K562 (cell line): Measurements from ENCODE around the gene CCDC181. TPM values are rescaled to one million over a fixed set of nuclear protein-coding genes. Genes with fewer than 3 reads are reported as not detected.

Source experiments
- ARID2 ChIP-seq: fragments of 450-650 bp; IDR thresholded peaks from 2 replicates; pipeline ENCODE4 v1.6.1; 2017; ENCODE audit warnings: antibody characterized with exemption, mild to moderate bottlenecking
- ARNT ChIP-seq, 2 experiments: fragments of 450-650 bp; IDR thresholded peaks; 2 replicates each; pipeline ENCODE4 v1.6.1; 2016; ENCODE audit warnings: mild to moderate bottlenecking in 1 of 2
- CREM ChIP-seq: IDR thresholded peaks from 2 replicates; pipeline ENCODE4 v1.6.1; 2014; ENCODE audit warnings: antibody characterized with exemption, low read depth
- CTCF ChIP-seq, 3 experiments: IDR thresholded peaks in 2 of 3; conservative IDR thresholded peaks in 1 of 3; 2 replicates each; pipeline ENCODE4 v1.5.1; 2011 to 2012; ENCODE audit warnings: low read length in 3 of 3, mild to moderate bottlenecking in 3 of 3, control low read depth in 2 of 3, improper control_type of control experiment in 1 of 3, inconsistent platforms in 1 of 3, low read depth in 1 of 3, mixed read lengths in 1 of 3, moderate library complexity in 1 of 3; ENCODE audit not compliant: insufficient read depth in 2 of 3
- DMBX1 ChIP-seq: fragments of 250-450 bp; sonication (Bioruptor Pico); IDR thresholded peaks from 2 replicates; pipeline ENCODE4 v1.8.0; 2022; ENCODE audit warnings: inconsistent platforms, mild to moderate bottlenecking, moderate library complexity, borderline replicate concordance
- DPF2 ChIP-seq: fragments of 450-650 bp; IDR thresholded peaks from 2 replicates; pipeline ENCODE4 v1.6.1; 2016
- GABPB1 ChIP-seq: sonication (generic); formaldehyde crosslinking; IDR thresholded peaks from 2 replicates; pipeline ENCODE4 v1.8.0; 2022; ENCODE audit warnings: mild to moderate bottlenecking, missing genetic modification reagents
- LCOR ChIP-seq: sonication (generic); formaldehyde crosslinking; IDR thresholded peaks from 2 replicates; pipeline ENCODE4 v1.8.0; 2022; ENCODE audit warnings: mild to moderate bottlenecking, missing genetic modification reagents
- PCBP2 ChIP-seq: fragments of 200-400 bp; formaldehyde crosslinking; IDR thresholded peaks from 2 replicates; pipeline ENCODE4 v1.6.1; 2018; ENCODE audit warnings: low read length, low read depth, mild to moderate bottlenecking, moderate library complexity; ENCODE audit not compliant: poor library complexity, severe bottlenecking
- POLR3G ChIP-seq: IDR thresholded peaks from 2 replicates; pipeline ENCODE4 v1.6.1; 2011; ENCODE audit not compliant: insufficient read length, insufficient replicate concordance; ENCODE audit errors: extremely low read depth
- REST ChIP-seq, 2 experiments: fragments of 450-650 bp; formaldehyde crosslinking in 1 of 2; IDR thresholded peaks; 2 replicates each; pipeline versions ENCODE4 v1.4.0 to v1.6.1; 2014 to 2020; ENCODE audit warnings: mild to moderate bottlenecking in 2 of 2, borderline replicate concordance in 1 of 2, low read depth in 1 of 2
- RUNX1 ChIP-seq: sonication (generic); IDR thresholded peaks from 2 replicates; pipeline ENCODE4 v1.6.1; 2016; ENCODE audit warnings: antibody characterized with exemption, low read depth
- TAF15 ChIP-seq: fragments of 200-400 bp; formaldehyde crosslinking; IDR thresholded peaks from 2 replicates; pipeline ENCODE4 v1.6.1; 2017; ENCODE audit warnings: mild to moderate bottlenecking, low read depth, low read length, moderate library complexity
- TCFL5 ChIP-seq: fragments of 250-450 bp; sonication (Bioruptor Pico); conservative IDR thresholded peaks from 2 replicates; pipeline ENCODE4 v1.6.1; 2021; ENCODE audit warnings: mild to moderate bottlenecking, moderate library complexity, matching md5 sums
- TGIF2 ChIP-seq: sonication (generic); formaldehyde crosslinking; IDR thresholded peaks from 2 replicates; pipeline ENCODE4 v1.8.1; 2022; ENCODE audit warnings: mild to moderate bottlenecking, missing genetic modification reagents, moderate library complexity
- TRIM24 ChIP-seq, 2 experiments: fragments of 450-650 bp; IDR thresholded peaks; 2 replicates each; pipeline ENCODE4 v1.6.1; 2016
- ZNF444 ChIP-seq: fragments of 250-450 bp; sonication (Bioruptor Pico); IDR thresholded peaks from 2 replicates; pipeline ENCODE4 v1.4.0; 2020; ENCODE audit warnings: mild to moderate bottlenecking, moderate library complexity
- polyA plus RNA-seq, 8 experiments: library from polyadenylated mRNA; depleted of rRNA in 4 of 8; stranded (reverse) in 5 of 8; unstranded in 3 of 8; fragments of >200 nt; fragmentation: Nextera tagmentation in 2 of 8; fragmentation: Illumina TruSeq in 1 of 8; extraction: Ambion mirVana in 2 of 8; extraction: Trizol in 1 of 8; gene quantifications; 2 replicates each; pipeline versions ENCODE4 v1.2.1 to v1.2.3, GENCODE V29; 2011 to 2014; ENCODE audit warnings: inconsistent platforms in 1 of 8, missing spikeins in 1 of 8
- total RNA-seq, 7 experiments: library from RNA; depleted of rRNA in 6 of 7; stranded (reverse); fragments of >200 nt in 6 of 7; fragmentation: Illumina TruSeq in 2 of 7; extraction: Trizol in 2 of 7; gene quantifications; 2 replicates each; pipeline versions ENCODE4 v1.2.1 to v1.2.3, GENCODE V29; 2011 to 2021; ENCODE audit warnings: low replicate concordance in 1 of 7

CCDC181 gene
- total and polyA plus RNA-seq, 9 of the 15 experiments (the other 6 are each of a cell fraction or from before 2014, with no cell fraction given): 0.04 to 0.14 TPM; not detected in 7

DNA sequence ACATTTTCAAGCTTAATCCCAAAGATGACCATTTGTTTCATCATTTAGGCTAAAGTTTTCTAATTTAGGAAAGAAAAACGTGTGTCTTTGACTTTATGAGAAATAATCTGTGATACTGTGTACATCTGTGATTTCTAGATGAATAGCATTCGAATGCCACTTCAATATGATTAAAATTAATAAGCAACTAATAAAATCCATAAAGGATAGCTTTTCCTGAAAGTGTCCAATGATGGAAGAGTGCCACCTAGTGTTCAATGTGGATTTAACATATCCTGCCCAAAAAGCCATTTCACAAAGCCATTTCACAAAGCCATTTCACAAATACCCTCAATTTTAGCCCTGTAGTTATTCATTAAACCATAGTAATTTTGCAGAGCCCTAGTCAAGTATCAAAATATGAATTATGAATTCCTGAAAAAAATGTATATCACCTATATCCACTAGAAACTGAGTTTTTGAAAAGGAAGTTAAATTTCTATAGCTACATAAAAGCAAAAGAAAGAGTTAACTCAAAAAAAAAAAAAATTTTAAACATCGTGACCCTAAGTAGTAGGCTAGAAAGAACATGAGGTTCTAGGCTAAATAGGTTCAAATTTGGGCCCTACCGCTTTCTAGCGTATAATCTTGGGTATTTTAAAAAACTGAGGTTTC, 78.8 kb downstream of the CCDC181 start (continued):
- peak; percentile 43 to 87 (median 68); a peak in 5 of 6 replicates for TF ChIP-seq CTCF (IDR thresholded peaks at IDR 0.05 in 2 of 3, conservative IDR thresholded peaks at IDR 0.05 in 1 of 3; ENCODE audit: insufficient read depth in 2 of 3, low read depth in 1 of 3, low read length in 3 of 3)
- TF ChIP-seq TCFL5 (CRISPR knock-in tag): no peak
- TF ChIP-seq ZNF444 (CRISPR knock-in tag): no peak
- TF ChIP-seq TRIM24 (IDR thresholded peaks at IDR 0.05): peak; percentile 76 to 80; a peak in 2 of 4 replicates
- TF ChIP-seq RUNX1: no peak
- 0 out of 2 replicates have a peak, but pooled peaks have one; percentile 36 for TF ChIP-seq LCOR (CRISPR knock-in tag)
- TF ChIP-seq DPF2: no peak
- peak; percentile 68 for TF ChIP-seq ARID2
- no peak for TF ChIP-seq TAF15
- TF ChIP-seq DMBX1 (CRISPR knock-in tag): no peak
- TF ChIP-seq PCBP2: no peak
- TF ChIP-seq ARNT (IDR thresholded peaks at IDR 0.05): peak in 1 of 2 experiments; percentile 32; a peak in 1 of 4 replicates
- no peak for TF ChIP-seq TGIF2 (CRISPR knock-in tag)
- TF ChIP-seq CREM: no peak
- no peak for TF ChIP-seq GABPB1 (CRISPR knock-in tag)
- no peak for TF ChIP-seq POLR3G
- peak; percentile 86 for TF ChIP-seq REST (IDR thresholded peaks at IDR 0.05; ENCODE audit: borderline replicate concordance)
- no peak for TF ChIP-seq REST (CRISPR knock-in tag; IDR thresholded peaks at IDR 0.05; ENCODE audit: low read depth)
